Smooth muscle cell of the brain vasculature (primary cell): ENCODE data around the gene DCTN2.
"Not testable (repeated sequence)": the region's sequence is repeated elsewhere in the genome, so short reads cannot be mapped to it uniquely, and the experiment has no call there.

ENCODE experiments used
- DNase-seq: peaks from one replicate; pipeline ENCODE4 v3.0.0-alpha.2; 2012; ENCODE audit warnings: low read depth, low spot score

Gene DCTN2

DNA sequence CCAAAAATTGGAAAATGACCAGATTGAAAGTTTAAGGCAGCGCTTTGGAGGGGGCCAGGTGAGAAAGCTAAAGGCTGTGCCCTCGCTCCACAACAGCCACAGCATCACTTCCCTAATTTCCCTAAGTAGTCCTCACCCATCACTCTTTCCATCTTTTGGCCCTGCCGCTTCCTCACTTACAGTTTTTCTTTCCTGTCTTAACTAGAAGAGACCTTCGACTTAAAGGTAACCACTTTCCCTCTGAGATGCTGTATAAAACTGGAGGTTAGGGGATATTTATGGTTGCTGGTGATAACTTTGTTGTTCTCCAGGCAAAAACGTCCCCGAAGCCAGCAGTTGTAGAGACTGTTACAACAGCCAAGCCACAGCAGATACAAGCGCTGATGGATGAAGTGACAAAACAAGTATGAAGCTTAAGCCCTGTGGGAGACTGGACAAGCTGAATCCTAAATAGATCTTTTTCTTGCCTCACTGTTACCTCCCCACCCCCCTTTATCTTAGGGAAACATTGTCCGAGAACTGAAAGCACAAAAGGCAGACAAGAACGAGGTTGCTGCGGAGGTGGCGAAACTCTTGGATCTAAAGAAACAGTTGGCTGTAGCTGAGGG is 31.0 kb downstream of the DCTN2 start:
- DNase-seq: no peak

DNA sequence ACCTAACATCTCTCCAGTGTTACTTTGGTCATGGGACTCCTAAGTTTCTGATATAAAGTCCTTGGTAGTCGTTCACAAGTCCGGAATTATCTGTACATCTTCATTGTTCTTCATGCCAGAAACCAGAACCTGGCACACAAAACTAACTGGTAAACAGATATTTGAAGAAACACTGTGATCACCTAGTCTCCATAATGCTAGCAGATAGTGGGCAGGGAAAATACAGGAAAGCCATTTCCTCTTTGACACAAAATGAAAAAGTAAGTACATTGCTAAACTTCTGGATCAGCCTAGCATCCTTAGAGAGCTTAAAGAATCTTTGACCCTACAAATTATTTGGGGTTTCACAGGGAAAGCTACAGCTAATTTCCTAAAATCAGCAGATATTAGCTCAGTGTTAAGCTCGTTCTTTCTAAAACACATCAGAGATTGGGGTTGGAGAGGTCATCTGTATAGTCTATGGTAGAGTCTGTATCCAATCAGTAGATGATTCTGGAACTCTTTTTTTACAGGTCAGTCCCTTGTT is 31.5 kb downstream of the DCTN2 start:
- no peak for DNase-seq

DNA sequence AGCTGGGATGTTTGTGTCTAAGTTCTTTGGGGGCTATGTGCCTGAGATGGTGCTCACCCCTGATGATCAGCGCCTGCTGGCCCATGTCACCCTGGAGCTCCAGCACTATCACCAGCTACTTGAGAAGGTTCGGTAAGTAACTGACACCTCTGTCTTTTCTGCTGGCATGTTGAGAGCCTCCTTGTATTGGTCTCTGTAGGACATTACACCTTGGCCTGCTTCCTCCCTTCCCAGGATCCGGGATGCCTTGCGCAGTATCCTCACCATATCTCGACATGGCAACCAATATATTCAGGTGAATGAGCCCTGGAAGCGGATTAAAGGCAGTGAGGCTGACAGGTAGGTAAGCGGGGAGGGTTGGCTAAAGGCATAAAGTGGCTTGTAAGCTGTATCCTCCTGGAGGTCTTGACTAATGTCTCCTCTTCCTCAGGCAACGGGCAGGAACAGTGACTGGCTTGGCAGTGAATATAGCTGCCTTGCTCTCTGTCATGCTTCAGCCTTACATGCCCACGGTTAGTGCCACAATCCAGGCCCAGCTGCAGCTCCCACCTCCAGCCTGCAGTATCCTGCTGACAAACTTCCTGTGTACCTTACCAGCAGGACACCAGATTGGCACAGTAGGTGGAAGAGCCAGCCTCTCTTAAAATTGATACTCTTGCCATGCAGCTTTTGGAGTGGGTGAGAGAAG is 32.1 kb downstream of the DCTN2 start:
- DNase-seq: no peak

DNA sequence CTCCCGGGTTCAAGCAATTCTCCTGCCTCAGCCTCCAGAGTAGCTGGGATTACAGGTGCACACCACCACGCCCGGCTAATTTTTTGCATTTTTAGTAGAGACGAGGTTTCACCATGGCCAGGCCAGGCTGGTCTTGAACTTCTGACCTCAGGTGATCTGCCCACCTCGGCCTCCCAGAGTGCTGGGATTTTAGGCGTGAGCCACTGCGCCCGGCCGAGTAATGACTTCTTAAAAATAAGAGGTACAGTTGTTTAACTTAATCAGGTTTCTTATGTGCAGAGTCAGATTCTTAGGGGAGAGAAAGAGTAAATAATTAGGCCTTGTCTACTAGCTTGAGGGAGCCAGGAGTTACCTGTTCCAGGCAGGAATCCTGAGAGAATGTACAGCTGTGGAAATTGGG is 32.7 kb downstream of the DCTN2 start:
- not testable (repeated sequence) for DNase-seq

DNA sequence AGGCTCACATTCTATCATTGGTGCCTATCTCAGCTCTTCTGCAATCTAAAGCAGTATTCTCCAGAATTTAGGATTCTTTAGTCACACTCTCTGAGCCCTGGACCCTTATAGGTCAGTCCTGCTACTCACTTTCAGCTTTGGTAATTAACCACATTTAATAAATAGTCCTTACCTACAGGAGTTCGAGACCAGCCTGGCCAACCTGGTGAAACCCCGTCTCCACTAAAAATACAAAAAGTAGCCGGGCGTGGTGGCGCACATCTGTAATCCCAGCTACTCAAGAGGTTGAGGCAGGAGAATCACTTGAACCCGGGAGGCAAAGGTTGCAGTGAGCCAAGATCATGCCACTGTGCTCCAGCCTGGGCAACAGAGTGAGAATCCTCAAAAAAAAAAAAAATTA is 33.3 kb downstream of the DCTN2 start:
- not testable (repeated sequence) for DNase-seq

DNA sequence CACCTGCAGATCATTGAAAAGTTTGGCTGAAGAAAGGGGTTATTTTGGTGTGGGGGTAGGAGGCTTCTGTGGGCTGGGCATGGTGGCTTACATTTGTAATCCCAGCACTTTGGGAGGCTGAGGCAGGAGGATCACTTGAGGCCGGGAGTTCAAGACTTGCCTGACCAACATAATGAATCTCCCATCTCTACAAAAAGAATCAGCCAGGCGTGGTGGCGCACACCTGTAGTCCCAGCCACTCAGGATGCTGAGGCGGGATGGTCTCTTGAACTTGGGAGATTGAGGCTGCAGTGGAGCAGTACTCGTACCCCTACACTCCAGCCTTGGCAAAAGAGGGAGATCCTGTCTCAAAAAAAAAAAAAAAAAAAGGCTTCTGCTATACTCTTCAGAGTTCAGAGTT is 33.7 kb downstream of the DCTN2 start:
- no peak for DNase-seq

DNA sequence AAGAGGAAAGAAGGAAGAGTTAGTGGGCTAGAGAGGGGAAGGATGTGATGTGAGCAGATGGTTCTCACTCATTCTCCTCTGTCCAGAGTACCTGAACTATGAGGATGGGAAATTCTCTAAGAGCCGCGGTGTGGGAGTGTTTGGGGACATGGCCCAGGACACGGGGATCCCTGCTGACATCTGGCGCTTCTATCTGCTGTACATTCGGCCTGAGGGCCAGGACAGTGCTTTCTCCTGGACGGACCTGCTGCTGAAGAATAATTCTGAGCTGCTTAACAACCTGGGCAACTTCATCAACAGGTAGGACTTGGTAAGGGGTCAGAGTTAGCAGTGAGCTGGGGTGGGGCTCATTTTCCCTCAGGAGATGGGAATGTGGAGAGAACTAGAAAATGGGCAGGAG is 34.3 kb downstream of the DCTN2 start:
- no peak for DNase-seq

DNA sequence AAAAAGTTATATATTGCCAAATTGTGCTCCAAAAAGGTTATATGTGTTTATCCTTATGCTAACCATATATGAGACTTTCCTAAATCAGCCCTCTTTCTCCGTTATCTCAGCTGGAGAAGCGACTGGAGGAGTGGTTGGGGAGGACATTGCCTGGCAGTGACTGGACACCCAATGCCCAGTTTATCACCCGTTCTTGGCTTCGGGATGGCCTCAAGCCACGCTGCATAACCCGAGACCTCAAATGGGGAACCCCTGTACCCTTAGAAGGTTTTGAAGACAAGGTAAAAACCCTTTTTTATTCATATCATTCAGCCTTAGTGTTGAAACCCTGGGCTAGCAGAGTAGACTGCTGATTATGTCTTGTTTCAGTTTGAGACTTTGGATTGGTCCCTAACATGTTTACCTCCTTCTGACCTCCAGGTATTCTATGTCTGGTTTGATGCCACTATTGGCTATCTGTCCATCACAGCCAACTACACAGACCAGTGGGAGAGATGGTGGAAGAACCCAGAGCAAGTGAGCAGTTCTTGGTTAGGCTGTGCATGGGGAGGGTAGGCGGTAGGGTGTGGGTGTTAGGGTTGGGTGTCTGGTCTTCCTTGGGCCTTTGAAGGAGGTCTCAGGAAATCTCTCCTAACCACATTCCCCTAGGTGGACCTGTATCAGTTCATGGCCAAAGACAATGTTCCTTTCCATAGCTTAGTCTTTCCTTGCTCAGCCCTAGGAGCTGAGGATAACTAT is 35.2 kb downstream of the DCTN2 start:
- DNase-seq: no peak

DNA sequence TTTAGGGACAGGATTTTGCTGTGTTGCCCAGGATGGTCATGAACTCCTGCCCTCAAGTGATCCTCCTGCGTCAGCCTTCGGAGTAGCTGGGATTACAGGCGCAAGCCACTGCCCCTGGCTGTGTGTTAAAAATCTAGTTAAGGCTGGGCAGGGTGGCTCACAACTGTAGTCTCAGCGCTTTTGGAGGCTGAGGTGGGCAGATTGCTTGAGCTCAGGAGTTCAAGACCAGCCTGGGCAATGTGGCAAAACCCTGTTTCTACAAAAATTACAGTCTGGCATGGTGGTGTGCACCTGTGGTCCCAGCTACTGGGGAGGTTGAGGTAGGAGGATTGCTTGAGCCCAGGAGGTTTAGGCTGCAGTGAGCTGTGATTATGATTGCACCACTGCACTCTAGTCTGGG is 35.8 kb downstream of the DCTN2 start:
- DNase-seq: no peak

DNA sequence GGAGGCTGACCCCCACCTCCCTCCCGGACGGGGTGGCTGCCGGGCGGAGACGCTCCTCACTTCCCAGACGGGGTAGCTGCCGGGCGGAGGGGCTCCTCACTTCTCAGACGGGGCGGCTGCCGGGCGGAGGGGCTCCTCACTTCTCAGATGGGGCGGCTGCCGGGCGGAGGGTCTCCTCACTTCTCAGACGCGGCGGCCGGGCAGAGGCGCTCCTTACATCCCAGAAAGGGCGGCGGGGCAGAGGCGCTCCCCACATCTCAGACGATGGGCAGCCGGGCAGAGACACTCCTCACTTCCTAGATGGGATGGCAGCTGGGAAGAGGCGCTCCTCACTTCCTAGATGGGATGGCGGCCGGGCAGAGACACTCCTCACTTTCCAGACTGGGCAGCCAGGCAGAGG is 39.2 kb downstream of the DCTN2 start:
- DNase-seq: not testable (repeated sequence)

DNA sequence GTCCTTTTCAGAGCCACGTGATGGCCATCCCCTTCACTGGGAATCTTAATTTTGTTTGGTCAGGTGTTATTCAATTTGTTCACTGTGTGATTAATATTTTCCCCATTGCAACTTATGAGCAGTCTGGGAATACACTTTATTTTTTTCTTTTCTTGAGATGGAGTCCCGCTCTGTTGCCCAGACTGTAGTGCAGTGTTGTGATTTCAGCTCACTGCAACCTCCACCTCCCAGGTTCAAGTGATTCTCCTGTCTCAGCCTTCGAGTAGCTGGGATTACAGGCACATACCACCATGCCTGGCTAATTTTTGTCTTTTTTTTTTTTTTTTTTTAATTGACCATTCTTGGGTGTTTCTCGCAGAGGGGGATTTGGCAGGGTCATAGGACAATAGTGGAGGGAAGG is 40.5 kb downstream of the DCTN2 start:
- DNase-seq: not testable (repeated sequence)

DNA sequence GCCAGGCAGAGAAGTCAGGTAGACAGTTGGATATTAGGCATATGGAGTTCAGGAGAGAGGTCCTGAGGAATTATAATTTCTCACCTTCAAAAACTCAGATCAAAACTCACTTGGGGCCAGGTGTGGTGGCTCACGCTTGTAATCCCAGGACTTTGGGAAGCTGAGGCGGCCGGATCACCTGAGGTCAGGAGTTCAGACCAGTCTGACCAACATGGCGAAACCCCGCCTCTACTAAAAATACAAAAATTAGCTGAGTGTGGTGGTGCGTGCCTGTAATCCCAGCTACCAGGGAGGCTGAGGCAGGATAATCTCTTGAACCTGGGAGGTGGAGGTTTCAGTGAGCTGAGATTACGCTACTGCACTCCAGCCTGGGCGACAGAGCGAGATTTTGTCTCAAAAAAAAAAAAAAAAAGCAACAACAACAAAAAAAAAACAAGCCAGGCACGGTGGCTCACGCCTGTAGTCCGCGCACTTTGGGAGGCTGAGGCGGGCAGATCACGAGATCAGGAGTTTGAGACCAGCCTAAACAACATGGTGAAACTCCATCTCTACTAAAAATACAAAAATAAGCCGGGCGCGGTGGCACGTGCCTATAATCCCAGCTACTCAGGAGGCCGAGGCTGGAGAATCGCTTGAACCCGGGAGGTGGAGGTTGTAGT is 44.6 kb downstream of the DCTN2 start:
- not testable (repeated sequence) for DNase-seq

DNA sequence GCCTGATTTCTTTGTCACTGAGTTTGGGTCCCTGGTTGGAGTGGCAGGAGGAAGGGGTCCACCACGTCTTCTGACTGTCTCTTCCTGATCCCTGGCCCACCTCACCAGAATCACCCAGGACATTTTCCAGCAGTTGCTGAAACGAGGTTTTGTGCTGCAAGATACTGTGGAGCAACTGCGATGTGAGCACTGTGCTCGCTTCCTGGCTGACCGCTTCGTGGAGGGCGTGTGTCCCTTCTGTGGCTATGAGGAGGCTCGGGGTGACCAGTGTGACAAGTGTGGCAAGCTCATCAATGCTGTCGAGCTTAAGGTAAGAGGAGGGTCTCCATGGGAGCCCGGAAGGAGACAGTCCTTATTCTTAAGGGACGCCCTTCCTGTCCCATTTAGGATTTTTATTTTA is 46.8 kb downstream of the DCTN2 start:
- DNase-seq: no peak

DNA sequence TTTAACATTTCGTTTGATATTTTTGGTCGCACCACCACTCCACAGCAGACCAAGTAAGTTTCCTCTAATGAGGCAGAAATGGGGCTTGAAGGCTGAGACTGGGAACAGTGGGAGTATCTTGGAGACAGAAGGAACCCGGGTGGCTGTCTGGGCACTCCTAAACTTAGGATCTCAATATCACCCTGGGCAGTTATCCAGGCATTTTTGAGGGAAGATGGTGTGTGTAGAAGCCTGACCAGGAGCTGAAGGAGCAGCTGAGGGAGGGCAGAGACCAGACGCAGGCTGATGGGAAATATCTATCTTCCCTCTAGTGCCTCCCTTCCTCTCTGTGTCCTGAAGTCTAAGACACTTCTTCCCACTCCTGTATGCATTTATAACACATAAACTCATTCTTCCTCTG is 48.4 kb downstream of the DCTN2 start:
- no peak for DNase-seq

DNA sequence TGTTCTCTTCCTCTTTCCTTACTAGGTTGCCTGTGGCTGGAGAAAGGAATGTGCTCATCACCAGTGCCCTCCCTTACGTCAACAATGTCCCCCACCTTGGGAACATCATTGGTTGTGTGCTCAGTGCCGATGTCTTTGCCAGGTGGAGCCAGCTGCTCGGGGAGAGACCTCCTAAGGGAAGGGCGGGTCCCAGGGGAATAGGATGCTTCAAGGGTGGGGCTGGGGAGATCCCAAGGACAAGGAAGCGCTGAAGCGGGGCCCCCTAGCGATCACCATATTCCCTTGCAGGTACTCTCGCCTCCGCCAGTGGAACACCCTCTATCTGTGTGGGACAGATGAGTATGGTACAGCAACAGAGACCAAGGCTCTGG is 48.9 kb downstream of the DCTN2 start:
- DNase-seq: no peak

DNA sequence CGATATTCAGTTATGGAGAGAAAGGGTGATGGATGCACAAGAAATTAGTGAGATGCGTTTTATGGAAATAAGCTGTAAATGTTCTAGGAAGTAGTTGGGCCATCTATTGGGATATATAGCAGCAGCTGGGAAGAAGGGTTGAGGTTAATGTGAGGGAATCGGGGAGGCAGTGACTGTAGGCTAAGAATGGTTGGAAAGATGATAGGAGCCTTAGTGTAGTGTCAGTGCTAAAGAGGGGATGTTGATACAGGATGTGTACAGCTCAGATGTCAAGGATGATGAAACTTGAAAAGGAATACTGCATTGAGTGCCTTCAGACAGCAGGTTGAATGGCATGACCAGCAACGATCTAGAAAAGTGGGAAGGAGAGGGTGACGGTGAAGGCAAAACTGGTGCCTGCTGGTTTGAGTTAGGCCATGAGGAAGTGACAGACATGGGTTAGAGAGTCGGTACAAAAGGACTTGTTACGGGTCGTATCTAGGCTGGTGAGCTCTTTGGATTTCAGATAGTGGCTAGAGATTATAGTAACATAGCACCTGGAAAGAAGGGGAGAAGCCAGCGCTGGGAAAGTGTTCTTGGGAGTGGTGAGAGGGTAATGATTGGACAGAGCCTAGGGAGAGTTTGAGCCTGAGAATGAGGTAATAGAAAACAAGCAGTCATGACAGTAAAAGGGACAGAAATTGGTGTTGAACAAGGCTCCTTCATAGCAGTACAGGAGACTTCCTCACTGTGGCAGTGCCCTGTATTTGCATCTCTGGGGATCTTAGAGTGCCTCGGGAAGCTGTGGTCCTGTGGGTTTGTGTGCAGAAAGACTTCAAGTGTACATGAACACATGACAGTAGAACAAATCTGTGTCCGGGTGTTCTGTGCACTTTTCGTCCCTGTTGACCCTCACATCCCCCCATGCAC is 49.5 kb downstream of the DCTN2 start:
- no peak for DNase-seq

DNA sequence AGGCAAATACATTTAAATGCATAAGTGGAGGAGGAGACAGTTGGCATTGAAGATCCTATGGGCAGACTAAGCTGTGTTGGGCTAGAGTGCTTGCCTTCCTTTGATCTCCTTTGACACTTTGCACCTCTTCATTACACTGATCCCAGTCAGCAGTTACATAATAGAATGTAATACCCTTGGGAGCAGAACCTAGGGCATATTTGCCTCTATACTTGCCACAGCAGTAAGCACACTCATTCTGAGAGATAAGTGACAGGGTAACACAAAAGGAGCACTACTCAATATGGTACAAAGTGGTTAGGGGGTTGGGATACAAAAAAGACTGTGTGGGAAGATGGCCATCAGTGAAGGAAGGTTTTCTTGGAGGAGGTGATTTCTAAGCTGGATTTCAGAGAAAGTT is 50.2 kb downstream of the DCTN2 start:
- no peak for DNase-seq

DNA sequence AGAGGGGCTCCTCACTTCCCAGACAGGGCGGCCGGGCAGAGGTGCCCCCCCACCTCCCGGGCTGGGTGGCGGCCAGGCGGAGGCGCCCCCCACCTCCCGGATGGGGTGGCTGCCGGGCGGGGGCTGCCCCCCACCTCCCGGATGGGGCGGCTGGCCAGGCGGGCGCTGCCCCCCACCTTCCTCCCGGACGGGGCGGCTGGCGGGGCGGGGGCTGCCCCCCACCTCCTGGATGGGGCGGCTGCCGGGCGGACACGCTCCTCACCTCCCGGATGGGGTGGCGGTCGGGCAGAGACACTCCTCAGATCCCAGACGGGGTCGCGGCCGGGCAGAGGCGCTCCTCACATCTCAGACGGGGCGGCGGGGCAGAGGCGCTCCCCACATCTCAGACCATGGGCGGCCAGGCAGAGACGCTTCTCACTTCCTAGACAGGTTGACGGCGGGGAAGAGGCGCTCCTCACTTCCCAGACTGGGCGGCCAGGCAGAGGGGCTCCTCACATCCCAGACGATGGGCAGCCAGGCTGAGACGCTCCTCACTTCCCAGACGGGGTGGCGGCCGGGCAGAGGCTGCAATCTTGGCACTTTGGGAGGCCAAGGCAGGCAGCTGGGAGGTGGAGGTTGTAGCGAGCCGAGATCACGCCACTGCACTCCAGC is 51.8 kb downstream of the DCTN2 start:
- not testable (repeated sequence) for DNase-seq

DNA sequence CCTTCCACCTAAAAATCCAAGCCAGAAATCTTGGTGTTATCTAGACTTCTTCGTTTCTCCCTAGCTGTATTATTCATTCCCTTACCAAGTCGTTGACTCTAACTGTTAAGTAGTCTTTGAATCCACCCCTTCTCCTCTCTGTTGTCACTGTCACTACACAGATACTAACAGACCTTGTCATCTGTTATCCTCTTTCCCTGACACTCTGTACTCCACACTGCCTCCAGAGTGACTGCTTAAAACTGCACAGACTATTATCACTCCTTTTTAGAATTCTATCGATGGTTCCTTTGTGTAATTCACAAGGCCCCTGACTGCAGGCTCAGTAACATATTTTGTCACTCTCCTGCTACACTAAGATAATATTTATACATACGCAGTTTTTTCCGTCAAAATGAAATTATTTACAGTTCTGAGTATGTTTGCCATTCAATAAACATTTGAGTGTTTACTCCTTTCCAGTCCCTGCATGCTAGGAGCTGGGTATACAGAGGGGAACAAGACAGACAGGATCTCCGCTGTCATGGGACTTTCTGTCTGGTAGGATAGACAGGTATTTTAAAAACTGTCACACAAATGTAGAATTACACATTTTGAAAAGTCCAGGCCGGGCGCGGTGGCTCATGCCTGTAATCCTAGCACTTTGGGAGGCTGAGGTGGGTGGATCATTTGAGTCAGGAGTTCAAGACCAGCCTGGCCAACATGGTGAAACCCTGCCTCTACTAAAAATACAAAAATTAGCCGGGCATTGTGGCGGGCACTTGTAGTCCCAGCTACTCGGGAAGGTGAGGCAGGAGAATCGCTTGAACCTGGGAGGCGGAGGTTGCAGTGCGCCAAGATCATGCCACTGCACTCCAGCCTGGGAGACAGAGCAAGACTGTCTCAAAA is 55.4 kb downstream of the DCTN2 start:
- no peak for DNase-seq

DNA sequence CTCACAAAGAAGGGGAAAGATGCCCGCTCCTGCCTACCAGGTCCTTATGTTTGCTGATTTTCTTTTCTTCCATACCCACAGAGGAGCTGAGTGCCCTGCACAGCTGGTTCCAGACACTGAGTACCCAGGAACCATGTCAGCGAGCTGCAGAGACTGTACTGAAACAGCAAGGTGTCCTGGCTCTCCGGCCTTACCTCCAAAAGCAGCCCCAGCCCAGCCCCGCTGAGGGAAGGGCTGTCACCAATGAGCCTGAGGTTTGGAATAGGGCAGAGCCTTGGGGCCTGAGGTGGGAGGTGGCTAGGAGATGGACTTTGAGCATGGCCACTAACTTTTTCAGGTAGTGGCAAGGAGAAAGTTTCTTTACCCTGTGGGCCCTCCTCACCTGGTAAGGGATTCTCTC is 56.9 kb downstream of the DCTN2 start:
- no peak for DNase-seq
